GM12874 (cell line): Measurements from ENCODE around the gene ZBP1.

ENCODE experiments used
- TF ChIP-seq, protein P1 (sequence below): IDR thresholded peaks from 2 replicates; pipeline ENCODE4 v1.5.1; 2011; ENCODE audit warnings: low read depth, mild to moderate bottlenecking, control low read depth, low read length, moderate library complexity; ENCODE audit not compliant: insufficient read depth

Gene ZBP1

DNA sequence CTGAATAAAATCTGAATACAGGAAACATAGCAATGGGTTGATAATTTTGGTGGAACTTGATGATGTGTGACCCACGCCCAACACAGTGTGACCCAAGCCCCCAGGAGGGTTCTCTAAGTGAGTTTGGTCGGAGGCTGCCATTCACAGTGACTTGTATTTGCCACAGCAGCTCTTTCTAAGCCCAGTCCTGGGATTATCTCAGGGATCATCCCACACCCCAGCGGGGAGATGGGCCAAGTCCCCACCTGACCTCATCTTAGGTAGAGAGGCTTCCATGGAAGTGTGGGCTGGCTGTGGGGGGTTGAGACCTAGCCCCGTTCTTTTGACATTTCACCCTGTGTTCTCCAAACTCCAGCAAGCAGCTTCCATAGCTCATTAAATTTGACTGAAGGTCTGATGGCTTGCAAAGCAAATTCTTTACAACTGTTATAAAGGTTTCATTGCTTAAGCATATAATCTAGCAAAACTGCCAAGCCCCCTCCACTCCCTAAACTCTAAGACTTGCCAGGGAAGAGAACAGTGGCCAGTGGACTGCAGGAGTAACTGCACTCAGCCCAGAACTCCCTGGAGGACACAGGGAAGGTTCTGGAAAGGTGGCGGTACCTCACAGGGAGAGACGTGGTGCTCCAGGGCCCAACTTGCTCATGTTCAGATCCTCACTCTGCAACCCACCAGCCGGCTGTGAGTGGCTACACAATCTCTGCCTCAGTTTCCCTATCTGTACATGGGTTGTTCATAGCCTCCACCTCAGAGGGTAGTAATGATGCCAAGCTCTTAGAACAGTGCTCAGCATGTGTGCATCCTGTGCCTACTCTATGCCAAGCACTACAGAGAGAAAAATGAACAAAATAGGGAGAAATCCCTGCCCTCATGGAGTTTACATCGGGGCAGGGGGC is 60.3 kb downstream of the ZBP1 start:
- TF ChIP-seq, protein P1, sequence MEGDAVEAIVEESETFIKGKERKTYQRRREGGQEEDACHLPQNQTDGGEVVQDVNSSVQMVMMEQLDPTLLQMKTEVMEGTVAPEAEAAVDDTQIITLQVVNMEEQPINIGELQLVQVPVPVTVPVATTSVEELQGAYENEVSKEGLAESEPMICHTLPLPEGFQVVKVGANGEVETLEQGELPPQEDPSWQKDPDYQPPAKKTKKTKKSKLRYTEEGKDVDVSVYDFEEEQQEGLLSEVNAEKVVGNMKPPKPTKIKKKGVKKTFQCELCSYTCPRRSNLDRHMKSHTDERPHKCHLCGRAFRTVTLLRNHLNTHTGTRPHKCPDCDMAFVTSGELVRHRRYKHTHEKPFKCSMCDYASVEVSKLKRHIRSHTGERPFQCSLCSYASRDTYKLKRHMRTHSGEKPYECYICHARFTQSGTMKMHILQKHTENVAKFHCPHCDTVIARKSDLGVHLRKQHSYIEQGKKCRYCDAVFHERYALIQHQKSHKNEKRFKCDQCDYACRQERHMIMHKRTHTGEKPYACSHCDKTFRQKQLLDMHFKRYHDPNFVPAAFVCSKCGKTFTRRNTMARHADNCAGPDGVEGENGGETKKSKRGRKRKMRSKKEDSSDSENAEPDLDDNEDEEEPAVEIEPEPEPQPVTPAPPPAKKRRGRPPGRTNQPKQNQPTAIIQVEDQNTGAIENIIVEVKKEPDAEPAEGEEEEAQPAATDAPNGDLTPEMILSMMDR, result no peak

DNA sequence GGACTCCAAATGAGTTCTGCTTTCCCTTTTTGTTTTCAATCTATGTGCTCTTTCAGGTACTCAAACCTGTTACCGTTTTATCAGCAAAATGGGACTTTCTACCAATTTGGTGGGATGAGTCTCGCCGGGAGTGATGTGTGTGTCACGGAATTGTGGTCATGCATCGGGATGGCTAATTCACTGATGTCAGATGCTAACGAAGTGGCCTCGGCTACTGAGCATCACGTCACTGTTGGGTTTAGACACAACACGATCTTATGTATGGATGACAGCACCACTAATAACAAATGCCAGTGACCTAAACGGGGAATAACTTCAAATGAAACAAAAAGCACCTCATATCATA is 61.0 kb downstream of the ZBP1 start:
- TF ChIP-seq, protein P1, result no peak

DNA sequence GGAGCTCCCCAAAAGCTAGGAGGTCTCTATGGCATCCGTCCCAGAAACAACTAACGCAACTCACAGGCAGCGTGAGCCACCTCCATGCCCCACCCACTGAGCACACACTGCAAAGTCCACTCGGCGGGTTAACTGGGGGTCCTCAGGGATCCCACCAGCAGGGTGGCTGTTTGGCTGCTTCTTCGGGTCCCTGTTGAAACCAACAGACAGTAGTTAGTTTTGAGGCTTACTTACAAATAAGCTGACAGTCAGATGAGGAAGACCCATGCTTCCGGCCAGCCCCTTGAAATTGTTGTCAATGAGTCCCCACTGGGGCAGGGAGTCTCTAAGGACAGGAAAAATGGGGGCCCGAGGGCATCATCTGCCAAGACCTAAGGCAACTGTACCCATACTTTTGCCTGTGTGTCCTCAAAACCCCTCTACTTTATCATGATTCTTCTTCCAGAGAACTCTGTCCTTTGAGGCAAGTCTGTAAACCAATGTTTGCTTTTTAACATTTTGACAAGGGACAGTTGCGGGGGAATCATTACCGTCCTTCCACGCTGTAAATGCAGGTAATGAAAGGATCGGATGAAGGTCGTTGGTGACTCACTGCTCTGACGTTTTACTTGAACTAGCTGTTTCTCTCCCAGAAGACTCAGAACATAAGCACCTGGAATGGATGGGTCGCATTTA is 61.5 kb downstream of the ZBP1 start:
- TF ChIP-seq, protein P1, result no peak

DNA sequence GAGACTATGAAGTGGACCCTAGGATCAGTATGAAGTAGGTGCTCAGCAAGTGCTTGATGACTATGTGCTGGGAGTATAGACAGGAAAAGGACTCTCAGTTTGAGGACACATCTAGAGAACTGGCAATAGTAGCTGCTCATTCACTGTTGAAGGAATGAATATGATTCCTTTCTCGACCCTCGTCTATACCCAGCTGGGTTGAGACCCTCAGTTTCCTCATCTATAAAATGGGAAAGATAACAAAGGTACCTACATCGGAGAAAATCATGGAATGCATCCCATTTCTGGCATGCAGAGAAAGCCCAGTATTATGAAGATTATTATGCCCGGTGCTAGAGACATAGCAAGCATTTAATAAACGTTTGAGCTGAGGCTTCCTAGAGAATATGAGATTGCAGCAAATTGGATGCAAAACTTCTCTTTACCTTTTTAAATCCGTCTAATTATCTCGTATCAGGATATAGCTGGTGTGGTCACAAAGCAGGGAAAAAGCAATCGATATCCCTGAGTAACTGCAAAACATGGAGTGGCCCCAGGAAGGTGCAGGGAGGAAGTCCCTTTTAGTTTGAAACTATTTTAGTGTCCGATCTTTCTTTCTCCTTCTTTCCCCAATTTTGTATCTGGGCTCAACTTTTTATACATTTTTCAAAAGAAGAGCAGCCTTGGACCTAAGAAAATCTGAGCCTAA is 62.2 kb downstream of the ZBP1 start:
- TF ChIP-seq, protein P1, result no peak

DNA sequence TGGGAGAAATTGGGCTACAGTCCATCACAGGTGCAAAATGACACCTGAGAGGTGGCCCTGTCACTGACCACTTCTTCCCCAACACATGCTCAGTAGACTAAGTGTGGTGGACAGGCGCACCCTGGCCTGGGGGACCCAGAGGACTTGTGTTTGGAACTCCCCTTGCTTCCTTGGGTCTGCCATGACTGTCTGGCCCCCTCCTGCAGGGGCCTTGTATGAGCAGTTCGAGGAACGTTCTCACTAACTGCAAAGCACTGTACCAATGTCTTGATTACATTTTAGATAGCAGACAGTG is 63.3 kb downstream of the ZBP1 start:
- TF ChIP-seq, protein P1, result no peak

DNA sequence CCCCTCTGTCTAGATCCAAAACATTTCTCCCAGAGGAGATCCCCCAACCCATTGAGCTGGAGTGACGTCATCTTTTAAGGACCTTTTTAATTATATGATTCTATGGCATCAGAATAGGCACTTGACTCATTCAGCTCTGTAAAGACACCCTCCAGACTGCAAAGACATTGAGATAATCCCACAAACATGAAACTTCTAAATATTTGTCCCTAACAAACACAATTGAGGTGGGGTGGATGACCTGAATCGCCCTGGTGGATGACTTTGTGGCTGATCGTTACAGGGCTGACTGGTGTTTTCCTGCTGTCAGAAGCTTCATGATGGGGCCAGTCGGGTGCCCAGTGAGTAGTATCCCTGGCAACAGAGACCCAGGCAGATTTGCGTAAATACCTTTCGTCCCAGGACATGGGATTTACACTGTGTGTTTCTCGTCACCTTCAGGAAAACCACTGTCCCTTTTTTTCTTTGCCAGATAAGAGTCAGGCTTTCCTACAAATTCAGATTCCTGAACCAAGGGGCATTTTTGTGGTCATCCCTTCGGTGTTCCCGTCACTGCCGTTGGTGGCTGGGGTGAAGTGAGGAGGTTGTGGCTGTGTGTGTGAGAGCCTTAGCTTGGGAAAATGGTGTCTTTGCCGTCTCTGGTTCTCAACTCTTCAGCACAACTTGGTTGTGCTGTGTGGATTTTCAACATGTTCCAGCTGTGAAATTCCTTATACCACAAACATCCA is 64.6 kb downstream of the ZBP1 start:
- TF ChIP-seq, protein P1, result no peak
